Superior temporal gyrus (tissue), 1 donor: ENCODE data around the gene REM2.
"Not testable (repeated sequence)": the region's sequence is repeated elsewhere in the genome, so short reads cannot be mapped to it uniquely, and the experiment has no call there.

ENCODE experiments used
- DNase-seq: peaks from one replicate; pipeline ENCODE4 v3.0.0-alpha.2; 2016; ENCODE audit errors: extremely low spot score

The REM2 gene

DNA sequence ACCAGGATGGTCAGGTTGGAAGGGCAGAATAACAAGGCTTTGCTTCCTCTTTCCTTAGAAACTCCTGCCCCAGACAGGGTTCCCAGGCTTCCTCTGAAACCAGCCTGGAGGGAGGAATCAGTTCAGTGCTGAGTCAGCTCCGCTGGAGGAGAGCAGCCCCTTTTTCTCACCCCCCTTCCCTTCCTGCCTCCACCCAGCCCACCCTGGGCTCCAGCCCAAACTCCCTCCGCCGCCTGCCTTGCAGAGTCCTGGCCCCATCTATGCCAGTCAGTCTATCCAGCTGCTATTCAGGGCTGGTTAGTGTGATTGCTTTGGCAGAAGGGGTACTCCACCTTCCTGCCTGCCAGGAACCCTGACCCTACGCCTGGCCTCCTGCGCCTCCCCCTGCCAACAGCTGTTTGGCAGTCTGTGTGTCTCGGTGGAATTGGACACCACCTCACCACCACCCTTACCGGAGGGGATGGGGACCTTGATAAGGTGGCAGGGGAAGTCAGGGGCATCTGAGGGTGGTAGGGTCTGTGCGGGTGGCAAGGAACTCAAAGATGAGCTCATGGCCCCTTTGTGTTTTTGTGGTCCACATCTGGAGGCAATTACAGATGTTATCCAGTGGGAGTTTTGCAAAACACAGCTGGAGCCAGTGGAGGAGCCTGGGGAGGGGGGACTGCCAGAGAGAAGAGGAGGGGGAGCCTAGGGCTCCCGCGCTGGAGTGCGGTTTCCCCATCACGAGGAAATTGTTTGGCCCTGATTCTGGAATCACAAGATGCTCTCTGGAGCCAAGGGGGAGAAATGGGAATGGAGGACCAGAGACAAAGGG is 34.5 kb upstream of the REM2 start:
- DNase-seq, result no peak

DNA sequence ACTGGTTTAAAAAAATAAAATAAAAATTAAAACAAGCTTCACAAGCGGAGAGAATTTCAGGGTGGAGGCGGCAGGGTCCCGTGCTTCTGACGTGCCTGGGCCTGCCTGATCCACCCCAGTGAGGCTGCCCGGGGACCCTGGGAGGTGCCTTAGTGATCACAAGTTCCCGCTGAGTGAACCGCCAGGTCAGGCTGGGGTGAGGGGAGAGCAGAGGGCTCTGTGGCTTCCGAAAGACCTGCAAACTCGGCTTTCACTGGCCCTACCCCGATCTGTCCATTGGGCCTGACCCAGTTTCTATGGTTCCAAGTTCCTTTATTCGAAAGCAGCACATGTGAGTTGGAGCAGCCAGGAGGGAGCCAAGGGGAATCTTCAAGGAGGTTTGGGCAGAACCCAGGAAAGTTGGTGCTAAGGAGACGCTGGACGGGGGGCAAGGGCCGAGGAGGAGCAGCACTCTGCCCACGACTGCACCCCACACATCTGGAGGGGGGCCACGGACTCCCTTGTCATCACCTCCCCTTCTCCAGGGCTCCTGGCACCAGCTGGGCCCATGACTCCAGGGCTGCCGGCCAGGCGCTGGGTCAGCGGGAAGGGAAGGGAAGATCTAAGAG is 33.7 kb upstream of the REM2 start:
- no peak for DNase-seq

DNA sequence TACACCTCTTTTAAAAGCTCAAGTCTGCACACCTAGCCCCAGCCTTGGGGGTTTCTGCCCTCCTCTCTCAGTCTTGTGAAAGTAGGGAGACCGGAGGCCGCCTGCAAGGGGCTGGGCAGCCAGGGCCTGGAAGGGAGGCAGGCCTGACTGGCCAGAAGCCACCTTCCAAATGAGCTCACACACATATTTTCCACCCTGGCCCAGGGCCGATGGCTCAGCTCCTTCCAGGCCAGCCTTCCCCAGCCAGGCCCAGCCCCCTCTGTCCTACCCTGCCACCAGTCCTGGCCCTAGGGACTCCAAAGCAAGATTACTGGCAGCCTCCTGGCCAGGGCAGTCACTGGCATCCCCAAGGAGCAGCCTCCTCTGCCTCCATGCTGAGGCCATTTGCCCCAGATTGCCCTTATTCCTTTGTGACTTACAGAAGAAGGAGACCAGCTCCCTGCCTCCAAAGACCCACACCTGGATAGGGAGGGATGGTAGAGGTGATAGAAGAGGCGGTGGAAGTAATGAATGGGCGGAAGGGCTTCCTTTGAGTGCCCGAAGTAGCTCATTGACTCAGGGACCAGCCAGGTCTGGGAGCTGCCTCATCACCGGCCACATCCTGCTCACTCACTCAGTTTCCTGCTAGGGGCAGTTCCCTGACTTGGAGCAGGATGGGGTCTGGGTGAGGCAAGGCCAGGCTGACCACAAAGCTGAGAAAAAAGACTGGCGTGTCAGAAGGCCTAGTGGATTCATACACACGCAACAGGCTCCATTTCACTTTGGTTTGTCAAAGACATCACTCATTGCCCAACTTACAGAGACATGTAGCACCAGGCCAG is 31.9 kb upstream of the REM2 start:
- peak; percentile 42 for DNase-seq

DNA sequence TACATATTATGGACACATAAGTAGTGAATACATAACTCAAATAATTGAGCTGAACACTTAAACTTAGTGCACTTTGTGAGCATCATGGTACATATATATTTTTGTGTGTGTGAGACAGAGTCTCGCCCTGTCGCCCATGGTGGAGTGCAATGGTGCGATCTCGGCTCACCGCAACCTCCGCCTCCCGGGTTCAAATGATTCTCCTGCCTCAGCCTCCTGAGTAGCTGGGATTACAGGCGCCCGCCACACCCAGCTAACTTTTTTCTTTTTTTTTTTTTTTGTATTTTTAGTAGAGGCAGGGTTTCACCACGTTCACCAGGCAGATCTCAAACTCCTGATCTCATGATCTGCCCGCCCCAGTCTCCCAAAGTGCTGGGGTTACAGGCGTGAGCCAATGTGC is 30.8 kb upstream of the REM2 start:
- not testable (repeated sequence) for DNase-seq

DNA sequence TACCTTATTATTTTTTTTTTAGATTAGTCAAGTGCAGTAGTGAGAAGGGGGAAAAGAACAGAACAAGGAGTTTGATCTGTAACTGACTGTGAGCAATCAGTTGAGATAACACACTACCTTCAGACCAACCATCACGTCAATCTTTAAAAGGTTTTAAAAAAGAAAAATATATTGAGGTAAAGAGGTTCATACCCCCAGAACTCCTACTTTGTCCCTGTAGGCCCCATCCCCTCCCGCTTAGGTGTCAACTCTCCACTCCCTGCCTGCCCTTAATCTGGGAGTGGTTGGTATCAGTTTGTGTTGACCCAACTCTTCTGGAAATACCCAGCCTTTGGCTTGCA is 30.5 kb upstream of the REM2 start:
- DNase-seq, result no peak

DNA sequence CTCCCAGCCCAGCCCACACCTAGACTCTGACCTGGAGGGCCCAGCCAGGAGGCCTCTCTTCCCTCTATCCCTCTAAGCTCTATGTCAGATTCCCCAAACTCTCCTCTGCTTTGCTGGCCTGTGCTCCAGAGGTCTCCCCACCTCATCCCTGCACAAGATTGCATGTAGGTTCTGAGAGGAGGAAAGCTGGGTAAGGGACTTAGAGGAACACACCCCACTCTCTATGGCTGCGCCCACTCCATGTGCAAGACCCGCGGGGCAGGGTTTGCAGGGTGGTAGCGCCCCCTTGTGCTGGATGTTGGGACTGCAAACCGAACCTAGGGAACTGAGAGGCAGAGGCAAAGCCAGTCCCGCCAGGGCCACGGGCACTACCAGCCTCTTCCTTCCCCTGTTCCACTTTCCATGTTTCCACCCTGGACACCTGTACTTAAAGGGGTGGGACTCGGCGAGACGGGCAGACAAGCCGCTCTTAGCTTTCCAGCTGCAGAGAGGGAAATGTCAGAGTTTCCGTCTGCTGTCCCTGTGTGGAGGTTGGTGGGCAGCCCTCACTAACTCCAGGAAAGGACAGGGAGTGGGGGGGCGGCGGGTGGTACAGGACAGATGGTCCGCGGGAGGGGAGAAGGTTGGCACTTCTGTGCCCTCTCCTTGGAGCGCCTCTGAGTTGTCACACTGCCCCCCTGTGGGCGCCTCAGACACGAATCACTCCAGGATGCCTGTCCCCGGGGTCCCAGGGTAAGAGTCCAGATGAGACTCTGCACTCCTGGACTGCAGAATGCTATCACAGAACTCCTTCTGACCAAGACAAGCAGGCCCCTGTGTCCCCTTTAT is 29.9 kb upstream of the REM2 start:
- DNase-seq, result peak; percentile 87

DNA sequence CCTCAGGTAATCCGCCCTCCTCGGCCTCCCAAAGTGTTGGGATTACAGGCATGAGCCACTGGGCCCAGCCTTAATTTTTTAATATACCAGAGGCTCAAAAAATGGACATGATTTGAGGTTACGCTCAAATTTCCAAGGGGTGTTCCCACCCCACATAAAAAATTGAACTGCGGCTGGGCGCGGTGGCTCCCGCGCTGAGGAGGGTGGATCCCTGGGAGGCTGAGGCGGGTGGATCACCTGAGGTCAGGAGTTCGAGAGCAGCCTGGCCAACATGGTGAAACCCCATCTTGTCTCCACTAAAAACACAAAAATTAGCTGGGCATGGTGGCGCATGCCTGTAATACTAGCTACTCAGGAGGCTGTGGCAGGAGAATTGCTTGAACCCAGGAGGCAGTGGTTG is 28.7 kb upstream of the REM2 start:
- DNase-seq, result not testable (repeated sequence)

DNA sequence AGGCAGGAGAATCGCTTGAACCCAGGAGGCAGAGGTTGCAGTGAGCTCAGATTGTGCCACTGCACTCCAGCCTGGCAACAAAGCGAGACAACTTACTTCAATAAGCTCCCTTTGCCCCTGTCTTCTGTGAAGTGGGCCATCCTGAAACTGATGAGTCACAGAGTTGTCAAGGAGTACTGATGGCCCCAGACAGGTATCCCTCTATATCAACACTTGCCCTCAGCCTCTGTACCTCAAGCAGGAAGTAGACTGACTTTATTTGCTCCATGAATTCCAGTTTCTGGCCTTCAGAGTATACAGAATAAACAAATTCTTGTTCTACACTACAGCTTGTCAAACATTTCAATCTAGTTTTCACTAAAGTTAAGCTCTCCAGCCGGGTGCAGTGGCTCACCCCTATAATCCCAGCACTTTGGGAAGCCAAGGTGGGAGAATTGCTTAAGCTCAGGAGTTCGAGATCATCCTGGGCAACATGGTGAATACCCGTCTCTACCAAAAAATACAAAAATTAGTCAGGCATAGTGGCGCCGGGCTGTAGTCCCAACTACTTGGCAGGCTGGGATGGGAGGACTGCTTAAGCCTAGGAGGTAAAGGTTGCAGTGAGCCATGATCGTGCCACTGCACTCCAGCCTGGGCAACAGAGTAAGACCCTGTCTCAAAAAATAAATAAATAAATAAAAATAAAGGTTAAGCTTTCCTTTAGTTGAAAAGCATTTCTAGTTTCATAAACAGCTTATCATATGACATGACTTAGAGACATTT is 27.9 kb upstream of the REM2 start:
- DNase-seq, result no peak

DNA sequence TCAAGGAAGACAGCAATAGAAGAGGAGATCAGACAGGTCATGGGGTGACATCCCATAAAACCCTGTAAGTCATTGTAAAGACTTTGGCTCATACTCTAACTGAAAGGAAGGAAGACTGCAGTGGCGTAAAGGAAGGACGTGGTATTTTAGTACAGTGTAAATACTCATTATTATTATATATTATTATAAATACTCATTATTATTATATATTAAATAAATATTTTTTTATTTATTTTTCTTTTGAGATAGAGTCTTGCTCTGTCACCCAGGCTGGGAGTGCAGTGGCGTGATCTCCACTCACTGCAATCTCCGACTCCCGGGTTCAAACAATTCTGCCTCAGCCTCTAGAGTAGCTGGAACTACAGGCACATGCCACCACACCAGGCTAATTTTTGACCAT is 26.6 kb upstream of the REM2 start:
- no peak for DNase-seq

DNA sequence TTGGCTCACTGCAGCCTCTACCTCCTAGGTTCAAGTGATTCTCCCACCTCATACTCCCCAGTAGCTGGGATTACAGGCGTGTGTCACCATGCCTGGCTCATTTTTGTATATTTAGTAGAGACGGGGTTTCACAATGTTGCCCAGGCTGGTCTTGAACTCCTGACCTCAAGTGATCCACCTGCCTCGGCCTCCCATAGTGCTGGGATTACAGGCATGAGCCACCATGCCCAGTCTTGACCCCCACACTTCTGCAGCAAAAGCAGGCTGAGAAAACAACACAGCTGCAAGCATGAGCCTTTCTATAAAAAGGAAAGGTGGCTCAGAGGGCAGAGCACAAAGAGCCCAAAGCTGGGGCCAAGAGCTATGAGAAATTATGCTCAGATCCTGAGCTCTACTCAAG is 22.6 kb upstream of the REM2 start:
- DNase-seq, result not testable (repeated sequence)

DNA sequence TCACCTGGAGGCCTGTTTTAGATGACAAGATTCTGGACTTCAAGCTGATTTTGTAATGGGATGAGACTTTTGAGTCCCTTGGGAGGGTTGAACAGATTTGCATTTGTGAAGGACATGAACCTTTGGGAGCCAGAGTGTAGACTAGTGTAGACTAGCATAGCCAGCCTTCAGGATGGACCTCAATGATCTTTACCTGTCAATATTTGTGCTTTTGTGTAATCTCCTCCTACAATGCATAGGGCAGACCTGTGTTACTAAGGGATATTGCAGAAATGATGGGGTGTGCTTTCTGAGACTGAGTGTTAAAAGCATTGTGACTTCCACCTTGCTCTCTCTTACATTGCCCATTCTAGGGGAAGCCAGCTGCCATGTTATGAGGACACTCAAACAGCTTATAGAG is 21.4 kb upstream of the REM2 start:
- no peak for DNase-seq

DNA sequence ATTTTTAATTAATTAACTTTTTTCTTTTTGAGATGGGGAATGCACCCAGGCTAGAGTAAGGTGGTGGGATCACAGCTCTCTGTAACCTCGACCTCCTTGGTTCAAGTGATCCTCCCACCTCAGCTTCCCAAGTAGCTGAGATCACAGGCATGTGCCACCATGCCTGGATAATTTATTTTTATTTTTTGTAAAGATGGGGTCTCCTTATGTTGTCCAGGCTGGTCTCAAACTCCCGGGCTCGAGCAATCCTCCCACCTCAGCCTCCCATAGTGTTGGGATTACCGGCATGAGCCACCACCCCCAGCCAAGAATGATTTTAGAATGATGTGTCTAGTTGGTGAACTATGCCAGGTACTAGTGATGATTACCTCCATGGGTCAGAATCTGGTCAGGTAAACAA is 18.0 kb upstream of the REM2 start:
- DNase-seq, result no peak

DNA sequence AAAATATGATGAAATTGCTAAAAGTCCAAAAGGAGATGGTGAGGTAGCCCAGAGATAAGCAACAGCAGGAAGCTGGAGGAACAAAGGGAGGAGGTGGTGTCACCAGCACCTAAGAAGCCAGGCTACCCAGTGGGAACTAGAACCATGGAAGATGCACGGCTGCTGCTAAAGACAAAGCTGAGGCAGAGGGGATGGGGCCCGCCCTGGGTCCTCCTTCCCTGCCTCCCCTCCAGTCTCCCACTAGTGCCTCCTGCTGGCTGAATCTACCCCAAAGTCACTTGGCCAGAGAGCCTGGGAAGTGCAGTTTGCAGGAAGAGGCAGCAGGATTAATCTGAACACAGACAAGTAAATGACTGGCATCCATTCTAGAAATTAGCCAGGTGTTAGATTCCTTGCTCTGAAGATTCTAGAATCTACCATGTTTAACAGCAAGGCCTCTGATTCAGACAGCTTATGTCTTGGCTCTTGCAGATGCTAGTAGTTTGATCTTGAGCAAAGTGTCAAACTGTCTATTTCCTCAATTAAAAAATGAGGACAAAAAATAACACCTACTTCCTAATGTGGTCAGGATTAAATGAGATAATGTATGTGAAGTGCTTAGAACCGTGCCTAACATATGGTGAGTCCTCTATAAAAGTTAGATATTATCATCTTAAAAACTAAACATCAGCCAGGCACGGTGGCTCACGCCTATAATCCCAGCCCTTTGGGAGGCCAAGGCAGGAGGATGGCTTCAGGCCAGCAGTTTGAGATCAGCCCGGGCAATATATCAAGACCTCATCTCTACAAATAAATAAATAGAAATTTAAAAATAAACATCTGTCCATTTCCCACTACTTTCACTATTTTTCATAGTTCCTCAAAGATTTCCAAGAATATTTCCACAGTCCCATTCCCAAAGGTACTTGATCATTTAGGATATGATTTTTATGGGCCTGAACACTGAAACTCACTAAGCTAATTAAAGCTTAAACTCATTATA is 17.3 kb upstream of the REM2 start:
- no peak for DNase-seq

DNA sequence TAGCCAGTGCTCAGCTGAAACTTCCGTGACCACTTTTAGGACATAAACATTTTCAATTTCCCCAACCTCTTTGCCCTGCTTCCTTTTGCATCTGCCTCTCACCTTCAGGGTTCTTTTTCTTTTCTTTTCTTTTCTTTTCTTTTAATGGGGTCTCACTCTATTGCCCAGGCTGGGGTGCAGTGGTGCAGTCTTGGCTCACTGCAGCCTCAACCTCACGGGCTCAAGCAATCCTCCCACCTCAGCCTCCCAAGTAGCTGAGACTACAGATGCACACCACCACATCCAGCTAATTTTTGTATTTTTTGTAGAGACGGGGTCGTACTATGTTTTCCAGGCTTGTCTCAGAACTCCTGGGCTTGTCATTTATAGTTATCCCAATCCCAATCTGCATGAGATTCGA is 16.1 kb upstream of the REM2 start:
- DNase-seq, result no peak

DNA sequence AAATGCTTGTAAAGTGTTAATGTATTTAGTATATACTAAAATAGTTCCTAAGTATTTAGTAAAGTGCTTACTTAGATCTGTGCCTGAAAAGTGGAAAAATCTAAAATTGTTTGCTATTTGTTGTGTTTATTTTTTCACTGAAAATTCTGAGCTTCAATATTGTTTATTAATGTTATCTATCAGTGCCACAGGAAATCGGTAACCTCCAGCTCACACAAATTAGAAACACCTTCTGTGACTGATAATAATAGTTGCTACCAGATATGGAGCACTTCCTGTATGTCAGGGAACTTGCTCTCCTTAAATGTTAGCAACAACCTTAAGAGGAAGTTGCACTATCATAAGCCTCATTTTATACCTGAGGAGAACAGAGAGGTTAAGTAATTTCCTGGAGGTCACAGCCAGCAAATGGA is 12.2 kb upstream of the REM2 start:
- DNase-seq, result no peak

DNA sequence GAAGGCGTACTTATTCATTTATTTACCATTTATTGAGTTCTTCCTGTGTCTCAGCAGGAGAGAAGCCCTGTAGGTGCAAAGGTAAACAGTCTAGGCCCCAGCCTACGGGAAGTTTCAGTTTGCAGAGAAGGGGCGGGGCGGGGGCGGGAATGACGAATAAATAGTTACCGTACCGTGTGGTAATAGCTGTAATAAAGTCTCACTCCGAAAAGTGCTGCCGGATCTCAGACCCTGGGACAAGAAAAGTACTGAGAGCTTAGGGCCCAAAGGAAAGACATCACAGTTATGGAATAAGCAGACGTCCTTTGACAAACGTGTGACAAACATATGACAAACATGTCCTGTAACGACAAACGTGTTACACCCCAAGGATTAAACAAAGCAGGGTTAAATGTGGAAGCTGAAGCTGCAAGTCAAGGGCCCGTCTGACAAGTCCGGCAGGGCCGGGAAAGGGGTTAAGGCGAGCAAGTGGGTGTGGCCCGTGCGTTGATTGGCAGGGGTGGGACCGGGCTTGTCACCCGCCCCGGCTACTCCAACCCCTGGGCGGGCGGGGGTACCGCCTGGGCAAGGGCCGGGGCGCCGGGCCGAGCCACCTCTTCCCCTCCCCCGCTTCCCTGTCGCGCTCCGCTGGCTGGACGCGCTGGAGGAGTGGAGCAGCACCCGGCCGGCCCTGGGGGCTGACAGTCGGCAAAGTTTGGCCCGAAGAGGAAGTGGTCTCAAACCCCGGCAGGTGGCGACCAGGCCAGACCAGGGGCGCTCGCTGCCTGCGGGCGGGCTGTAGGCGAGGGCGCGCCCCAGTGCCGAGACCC is 11.6 kb upstream of the REM2 start, which contains the start of gene LRP10:
TSS of gene LRP10 (plus strand) at position 517 of the 809 bp plus-strand sequence. CDS start 564 bp downstream, outside the sequence.
- DNase-seq, result peak; percentile 91

DNA sequence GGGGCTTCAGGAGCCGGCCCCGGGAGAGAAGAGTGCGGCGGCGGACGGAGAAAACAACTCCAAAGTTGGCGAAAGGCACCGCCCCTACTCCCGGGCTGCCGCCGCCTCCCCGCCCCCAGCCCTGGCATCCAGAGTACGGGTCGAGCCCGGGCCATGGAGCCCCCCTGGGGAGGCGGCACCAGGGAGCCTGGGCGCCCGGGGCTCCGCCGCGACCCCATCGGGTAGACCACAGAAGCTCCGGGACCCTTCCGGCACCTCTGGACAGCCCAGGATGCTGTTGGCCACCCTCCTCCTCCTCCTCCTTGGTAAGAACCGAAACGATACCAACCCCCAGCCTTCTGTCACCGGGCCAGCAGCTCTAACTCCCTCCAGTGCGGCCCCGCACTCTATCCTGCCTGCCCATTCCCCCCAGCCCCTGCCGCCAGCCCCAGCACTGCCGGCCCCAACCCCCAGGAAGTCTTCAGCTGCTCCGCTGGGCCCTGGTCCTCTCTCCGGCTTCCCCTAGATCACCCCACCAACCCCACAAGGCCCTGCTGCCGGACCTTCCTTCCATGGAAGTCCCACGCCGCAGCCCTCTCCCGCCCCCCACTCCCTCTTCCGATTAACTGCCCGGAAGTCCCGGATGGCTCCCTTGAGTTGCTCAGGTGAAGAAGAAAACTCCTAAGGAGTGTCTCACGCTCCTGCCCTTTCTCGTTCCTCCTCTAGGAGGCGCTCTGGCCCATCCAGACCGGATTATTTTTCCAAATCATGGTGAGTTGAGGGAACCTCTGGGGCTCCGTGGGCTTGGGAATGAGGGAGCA is 10.8 kb upstream of the REM2 start:
- peak; percentile 84 for DNase-seq
